GM21381 (cell line): ENCODE results near the gene GGT6.

ENCODE experiments used
- ATAC-seq: cut with Tn5 transposase; IDR thresholded peaks from one replicate; pipeline ENCODE4 v1.9.1; 2021; ENCODE audit warnings: mild to moderate bottlenecking, moderate library complexity; ENCODE audit not compliant: unreplicated experiment

Gene GGT6

DNA sequence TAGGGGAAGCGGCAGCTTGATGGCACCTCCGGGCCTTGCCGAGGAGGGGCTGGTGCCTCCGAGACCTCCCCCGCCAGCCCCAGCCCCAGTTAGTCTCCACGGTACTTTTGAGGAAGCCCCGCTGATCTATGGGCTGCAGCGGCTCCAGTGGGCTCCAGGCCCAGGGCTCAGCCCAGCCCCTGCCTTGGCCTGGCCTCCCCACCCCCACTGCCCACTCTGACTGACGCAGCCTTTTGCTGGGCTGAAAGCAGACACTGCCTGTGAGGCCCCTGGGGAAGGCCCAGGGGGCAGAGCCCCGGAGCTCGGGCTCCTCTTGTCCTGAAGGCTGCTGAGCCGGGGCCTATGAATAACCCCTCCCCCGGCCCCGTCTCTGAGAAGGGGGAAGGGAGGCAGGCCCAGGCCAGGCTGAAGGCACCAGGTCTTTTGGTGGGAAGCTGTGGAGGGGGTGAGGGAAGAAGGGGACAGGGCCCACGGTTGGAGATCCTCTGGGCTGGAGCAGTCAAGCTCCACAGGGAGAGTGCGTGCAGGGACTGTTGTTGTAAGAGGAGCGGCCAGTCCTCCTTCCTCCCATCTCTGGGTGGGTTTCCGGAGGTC is 16.4 kb upstream of the GGT6 start:
- ATAC-seq = no peak

DNA sequence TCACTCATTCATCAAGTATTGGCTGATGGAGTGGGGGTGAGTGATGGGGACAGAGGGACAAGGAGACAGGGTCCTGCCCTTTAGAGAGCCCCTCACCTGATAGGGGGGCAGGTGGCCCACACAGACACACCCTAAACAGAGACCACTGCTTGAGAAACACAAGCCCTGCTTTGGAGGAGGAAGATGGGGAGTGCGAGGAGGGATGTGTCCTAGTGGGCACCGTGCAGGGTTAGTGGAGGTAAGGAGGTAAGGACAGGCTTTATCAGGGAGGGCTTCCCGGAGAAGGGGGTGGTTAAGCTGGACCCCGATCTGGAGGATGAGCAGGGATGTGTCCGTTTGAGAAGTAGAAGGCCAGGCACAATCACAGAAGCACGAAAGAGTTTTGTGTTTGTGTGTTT is 15.8 kb upstream of the GGT6 start:
- ATAC-seq = no peak

DNA sequence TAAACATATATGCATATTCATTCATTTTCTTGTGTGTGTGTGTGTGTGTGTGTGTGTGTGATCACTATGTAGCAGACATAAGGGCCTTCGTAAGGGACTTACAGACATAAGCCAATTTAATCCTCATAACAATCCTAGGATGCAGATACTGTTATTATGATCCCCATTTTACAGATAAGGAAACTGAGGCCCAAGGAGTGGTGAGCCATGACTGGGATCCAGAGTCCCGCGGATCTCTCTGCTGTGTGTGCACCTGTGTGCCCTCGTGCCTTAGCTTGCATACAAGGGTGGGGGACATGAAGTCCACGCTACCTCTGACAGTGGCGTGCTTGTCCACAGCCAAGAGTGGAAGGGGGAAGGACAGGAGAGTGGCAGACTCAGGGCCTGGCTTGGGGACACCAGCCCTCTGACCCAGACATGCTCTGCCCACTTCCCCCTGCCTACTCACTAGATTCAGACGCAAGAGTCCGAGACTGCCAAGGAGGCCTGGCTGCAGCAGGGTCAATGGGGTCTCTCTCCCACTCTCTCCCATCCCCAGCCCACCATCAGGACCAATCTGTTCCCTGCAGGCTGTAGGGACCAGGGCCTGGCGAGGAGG is 14.2 kb upstream of the GGT6 start:
- no peak for ATAC-seq

DNA sequence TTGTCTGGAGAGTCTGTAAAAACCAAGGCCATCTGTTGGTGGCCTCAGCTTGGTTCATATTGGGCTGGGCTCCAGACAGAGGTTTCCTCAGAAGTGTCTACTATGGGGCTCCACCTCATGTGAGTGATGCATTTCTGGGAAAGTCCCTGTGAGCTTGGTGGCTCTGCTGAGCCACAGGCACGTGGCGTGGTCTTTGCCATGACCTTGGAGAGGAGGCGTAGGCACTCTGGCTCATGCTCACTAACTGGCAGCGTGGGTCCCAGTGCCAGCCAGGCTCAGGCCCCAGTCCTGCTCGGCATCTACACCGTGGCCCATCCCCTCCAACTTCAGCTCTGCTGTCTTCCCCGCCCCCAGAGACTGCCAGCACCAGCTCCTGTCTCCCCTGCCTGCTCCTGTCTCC is 13.3 kb upstream of the GGT6 start:
- no peak for ATAC-seq

DNA sequence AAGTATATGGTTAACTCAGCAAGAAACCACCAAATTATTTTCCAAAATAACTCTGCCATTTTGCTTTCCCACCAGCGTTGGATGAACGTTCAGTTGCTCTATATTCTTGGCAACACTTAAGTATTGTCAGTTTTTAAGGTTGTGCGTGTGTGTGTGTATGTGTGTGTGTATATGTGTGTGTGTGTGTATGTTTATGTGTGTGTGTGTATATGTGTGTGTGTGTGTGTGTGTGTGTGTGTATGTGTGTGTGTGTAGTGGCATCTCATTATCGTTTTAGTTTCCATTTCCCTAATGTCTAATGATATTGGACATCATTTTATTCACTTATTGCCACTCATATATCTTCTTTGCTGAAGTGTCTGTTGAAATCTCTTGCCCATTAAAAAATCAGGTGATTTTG is 12.7 kb upstream of the GGT6 start:
- no peak for ATAC-seq

DNA sequence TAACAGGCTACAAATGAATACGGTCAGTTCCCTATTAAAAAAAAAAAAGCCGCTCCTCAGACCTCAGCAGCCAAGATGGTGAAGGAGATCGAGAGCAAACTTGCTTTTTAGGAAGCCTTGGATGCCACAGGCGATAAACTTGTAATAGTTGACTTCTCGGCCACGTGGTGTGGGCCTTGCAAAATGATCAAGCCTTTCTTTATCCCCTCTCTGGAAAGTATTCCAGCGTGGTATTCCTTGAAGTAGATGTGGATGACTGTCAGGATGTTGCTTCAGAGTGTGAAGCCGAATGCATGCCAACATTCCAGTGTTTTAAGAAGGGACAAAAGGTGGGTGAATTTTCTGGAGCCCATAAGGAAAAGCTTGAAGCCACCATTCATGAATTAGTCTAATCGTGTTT is 11.8 kb upstream of the GGT6 start:
- no peak for ATAC-seq

DNA sequence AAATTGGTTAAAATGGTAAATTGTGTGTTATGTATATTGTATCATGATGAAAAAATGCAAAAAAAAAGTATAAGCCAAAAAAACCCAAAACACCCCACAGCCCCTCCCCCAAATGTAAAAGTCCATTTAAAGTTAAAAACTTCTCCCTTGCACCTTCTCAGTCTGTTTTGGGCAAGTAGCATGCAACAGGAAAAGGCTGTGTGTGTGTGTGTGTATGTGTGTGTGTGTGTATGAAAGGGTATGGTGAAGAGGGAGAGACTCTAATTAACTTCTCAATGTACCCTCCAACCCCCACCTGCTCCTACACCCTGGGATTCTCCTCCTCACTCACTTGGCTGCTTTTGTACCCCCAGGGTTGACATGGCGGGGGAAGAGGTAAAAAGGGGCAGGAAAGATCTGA is 9.2 kb upstream of the GGT6 start:
- no peak for ATAC-seq

DNA sequence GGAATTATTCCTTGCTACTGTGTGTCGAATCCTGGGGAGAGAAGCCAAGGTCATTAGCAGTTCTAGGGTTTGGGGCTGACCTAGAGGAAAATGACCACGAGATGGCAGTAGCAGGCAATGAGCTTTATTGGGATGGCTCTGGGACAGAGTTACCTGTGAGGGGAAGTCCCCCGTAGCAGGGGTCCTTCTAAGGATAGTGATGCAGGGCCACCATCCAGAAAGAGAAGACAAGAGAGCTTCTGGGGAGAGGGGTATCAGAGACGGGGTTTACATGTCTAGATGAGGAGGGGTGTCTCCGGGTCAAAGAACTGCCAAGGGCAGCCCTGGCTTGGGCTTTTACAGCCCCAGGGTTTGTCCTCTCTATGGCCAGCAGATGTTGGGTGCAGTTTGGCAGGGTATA is 6.4 kb upstream of the GGT6 start:
- ATAC-seq = no peak

DNA sequence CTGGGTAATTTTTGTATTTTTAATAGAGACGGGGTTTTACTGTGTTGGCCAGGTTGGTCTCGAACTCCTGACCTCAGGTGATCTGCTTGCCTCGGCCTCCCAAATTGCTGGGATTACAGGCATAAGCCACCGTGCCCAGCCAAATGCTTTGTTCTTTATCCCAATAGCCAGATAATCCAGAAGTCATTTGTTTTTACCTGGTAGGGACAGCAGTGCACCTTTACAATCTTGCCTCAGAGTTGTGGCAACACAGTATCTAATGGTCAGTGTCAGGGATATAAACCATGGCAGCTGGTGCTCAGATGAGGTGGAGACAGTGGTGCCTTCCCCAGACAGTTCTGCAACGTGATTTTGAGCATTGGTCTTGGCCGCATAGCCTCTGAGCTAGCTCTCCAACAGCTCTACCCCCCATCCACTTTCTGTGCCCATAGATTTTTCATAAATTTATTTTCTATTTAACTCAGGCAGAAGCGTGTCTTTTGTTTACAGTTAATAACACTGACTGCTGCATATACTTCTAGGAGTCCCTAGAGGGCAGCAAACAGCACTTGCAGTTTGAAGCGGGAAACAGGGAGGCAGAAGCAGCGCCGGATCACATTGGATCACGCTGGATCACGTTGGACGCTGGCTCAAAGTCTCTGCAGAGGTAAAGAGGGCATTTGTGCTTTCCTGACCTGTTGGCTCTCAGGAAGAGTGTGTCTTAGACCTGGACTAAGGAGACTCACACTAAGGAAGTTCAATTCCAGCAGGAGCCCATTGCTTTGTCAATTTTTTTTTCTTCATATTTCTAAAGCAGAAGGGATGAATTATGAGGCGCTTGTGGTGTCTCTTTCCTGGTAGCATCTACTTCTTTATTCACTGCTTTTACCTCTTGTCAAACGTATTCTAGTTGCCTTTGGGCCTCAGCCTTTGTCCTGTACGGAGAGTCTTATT is 5.1 kb upstream of the GGT6 start:
- no peak for ATAC-seq

DNA sequence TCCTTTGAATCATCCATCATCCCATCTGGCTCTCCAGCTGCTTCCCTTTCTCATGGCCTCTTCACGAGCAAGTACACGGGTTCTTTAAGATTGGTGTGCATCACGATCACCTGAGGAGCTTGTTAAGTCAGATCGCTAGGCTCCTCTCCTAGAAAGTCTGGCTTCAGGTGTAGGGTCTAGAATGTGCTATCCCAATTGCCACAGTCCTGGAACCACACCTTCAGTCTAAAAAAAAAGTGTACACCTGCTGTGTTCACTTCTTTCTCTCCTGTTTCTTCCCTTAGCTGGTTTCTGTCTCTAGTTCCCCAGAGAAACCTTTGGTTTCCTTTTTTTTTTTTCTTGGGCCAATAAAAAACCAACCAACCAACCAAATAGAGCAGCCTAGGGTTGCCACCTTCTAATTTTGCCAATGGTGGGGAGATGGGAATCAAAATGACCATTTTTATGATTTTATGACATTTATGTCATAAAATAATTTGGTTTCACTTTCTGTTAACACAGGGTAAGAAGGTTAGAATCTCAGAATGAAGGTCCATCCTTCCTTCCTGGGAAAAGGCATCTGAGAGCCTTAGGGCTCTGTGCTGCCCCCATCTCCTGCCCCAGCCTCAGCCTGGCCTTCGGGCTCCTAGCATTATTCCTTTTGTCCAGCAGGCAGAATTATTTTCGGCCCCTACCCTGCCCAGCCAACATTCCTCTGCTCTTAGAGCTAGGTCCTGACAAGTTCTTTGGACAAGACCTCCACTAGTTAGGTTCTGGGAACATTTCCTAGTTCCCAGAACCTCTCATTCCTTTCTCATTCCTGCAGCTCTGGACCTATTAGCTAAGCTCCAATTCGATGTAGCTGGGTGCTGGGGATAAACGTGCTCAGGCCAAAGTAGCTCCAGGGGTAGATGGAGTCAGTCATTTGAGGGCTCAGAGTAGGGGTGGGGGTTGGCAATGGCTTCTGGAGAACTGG is 1.9 kb upstream of the GGT6 start:
- no peak for ATAC-seq

DNA sequence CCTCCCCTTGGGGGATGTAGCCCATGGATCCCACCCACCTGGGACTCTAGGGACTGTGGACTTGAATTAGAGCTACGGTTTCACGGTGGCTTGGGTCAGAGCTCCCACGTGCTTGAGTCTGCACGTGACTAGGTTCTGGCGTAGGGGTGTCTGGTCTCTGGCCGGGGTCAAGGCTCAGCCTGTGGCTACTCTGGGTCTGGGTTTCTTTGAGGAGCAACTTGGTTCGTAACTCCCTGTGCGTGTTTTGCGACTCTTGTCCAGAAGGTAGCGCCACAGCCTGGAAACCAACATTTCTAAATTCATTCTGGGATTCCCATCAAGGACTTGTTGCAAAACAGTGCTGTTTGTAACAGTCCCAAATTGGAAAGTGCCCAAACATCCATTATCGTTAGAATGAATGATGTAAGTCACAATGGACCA is 470 bp upstream of the GGT6 start:
- ATAC-seq = no peak

DNA sequence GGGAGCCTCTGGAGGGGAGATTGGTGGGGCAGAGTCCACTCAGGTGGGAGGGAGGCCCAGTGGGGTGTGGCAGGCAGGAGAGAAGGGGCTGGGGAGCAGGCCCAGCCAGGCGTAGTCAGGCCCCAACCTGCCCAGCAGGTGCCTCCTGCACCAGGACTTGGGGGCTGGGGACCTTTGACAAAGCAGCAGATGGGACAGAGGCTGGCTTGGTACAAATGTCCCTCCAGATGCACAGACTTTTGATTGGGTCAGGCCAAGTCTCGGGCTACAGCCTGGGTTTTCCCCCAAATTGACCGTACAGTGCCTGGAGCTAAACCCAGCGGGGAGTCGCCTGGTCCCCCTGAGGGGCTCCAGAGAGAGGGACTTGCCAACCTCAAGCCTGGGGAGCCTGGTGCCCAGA is 411 bp downstream of the GGT6 start:
- ATAC-seq = no peak

DNA sequence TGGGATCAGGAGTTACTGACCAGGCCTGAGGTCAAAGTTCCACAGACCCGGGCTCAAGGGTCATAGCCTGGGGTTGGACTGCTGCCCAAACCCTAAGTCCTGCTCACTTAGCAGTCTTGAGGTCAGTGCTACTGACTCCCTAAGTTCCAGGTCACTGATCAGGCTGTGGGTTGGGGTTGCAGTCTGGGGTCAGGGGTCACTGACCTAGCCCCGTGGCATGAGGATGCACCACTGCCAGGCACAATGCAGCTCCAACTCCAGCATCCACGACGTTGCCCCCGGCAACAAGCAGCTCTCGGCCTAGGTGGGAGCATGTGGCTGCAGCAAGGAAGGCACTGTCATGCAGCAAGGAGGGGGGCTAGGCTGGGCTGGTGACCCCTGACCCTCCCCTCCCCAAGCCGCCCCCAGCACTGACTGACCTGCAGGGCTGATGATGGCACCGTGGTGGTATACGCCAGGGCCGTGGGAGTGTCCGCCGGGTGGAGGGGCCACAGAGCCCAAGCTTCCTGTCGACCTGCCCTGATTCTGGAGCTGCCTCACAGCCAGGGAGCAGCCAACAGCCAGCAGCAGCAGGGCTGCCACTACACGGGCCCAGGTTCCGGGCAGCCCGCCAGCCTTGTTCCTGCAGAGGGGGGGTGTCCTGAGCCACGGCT is 1.1 kb downstream of the GGT6 start:
- ATAC-seq = no peak

DNA sequence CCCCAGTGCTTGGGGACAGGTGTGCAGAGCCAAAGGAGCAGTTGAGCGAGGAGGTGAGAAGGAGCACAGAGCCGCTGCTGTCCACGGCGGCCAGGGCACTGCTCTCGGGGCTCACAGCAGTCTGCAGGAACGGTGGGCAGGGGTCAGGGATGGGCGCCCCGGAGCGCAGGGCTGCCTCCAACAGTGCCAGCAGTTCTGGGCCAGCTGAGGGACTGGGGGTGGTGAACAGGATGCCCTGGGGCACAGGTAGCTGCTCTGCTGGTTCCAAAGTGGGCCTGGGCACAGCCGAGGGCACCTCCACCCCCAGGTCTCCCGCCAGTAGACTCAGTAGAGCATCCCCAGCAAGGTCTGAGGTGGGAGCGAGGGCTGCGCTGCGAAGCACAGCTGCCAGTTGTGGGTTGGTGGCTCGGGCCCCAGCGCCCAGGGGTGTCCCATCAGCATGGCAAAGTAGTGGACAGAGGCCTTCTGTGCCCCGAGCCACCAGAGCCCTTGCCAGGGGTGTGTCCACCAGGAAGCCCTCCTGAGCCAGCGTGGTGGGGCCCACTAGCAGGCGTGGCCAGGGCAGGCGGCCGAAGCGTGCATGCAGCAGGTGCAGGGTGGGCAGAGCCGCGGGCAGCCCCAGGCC is 1.9 kb downstream of the GGT6 start:
- no peak for ATAC-seq

DNA sequence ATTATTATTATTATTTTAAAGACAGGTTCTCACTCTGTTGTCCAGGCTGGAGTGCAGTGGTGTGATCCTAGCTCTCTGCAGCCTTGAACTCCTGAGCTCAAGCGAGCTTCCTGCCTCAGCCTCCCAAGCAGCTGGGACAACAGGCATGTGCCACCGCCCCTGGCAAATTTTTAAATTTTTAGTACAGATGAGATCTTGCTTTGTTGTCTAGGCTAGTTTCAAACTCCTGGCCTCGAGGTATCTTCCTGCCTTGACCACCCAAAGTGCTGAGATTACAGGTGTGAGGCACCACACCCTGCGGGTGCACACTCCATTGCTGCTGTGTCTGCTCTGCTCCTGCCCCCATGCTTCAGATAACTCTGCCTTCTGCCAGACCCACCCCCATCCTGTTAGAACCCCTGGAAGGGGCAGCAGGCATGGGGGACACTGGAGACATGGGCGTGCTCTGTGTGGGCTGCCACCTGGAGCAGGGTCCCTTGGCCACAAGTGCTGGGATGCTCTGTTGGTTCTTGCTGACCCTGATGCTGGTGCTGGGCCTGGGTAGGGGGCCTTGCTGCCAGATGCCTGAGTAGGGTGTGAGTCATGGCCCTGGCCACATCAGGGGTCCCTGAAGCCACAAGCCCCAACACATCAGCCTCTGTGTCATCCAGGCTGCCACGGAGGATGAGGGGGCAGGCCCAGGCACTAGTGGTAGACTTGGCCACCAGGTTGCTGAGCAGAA is 2.6 kb downstream of the GGT6 start:
- no peak for ATAC-seq

DNA sequence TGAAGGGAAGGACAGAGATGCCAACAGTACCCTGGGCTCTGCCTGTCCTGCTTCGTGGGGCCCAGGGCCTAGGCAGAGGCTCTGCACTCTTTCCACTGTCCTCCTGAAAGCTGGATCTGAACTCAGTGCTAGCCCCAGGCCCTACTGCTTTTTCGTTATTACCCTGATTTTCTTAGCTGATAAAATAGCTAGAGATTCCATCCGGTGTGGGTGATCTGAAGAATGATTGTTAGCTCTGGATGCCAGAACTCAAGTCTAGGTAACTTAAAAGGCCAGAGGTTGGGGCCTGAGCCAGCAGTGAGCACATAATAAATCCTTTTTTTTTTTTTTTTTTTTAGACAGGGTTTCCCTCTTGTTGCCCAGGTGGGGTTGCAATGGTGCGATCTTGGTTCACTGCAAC is 3.4 kb downstream of the GGT6 start:
- no peak for ATAC-seq

DNA sequence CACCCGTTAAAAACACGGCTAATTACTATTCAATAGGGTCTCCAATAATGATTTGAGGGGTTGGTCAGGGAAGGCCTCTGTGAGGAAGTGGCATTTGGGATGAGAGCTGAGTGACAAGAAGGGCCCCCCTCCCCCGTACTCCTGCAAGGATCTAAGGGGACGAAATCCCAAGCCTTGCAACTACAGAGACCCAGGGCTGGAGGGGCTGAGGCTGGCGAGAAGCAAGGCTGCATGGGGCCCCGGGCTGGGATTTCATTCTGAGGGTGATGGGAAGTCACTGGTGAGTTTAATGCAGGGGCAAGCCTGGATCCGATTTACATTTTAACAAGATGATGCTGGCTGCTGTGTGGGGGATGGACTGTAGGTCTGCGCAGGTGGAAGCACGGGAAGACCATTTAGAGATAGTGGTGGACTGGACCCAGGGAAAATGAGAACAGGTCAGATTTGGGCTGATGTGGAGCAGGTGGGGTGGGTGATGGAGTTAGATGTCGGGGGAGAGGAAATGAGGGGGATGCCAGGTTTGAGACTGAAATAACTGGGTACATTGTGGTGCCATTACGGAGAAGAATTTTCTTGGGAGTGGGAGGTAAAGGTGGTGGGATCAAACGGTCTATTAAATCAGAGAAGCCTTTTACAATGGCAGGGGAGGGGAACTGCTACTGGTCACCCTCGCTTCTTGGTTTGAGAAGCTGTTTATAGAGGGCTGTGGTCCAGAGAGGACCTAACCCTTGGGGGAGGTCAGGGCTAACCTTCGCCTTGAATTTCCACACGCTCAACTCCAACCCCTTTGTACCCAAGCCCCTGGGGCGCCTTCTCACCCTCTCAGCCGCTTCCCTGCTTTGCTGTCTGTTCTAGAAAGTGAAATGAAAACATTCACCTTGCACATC is 4.3 kb downstream of the GGT6 start:
- no peak for ATAC-seq

DNA sequence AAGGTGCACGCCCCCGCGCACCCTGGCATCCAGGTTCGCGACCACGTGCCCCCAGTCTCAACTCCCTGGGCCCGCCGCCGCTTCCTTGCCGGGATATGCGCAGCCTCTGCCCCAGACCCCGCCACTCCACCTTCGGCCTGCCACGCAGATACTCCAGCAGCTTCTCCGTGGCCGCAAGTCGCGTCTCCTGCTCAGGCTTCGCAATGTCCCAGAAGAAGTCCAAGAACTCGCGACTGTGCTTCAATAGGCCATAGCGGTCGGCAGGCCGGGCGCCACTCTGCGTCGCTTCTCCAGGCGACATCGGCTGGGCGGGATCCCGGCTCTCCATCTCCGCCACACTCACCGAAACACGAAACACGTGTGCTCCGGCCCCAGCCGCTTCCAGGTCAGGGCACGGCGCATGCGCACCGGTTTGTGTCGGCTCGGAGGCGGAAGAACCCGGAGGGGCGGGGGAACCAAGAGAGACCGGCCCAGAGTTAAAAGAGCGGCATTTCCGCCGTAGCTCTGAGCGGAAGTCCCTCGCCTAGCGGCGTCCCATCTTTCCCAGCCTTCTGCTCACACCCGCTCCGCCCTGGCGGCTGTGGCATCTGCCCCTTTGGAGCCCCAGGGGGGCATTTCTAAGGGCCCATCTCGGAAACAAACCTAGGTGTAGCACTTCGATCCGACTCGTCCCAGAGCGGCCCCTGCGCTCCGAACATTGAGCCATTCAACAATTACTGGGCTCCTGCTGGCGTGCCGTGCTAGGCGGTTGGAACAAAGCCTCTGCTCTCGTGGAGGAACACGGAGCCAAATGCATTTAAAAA is 5.2 kb downstream of the GGT6 start, which contains the start of gene MYBBP1A:
Gene MYBBP1A (minus strand): TSS at position 388 of the 803 bp plus-strand sequence. CDS start 60 bp downstream, at position 328.
- ATAC-seq = peak; percentile 84
